Measurements from ENCODE around the gene RPN1. TPM values are rescaled to one million over a fixed set of nuclear protein-coding genes. Genes with fewer than 3 reads are reported as not detected.
"Not testable (repeated sequence)": the region's sequence is repeated elsewhere in the genome, so short reads cannot be mapped to it uniquely, and the experiment has no call there.

Gene RPN1
- polyA plus RNA-seq, 1 donor: 201 TPM

GRCh38 chr3:128592864-128593263, 57.8 kb downstream of the RPN1 start:
- no peak for DNase-seq
- 100% methylated on average over 2 of the region's 4 CpGs for WGBS (ENCODE audit: insufficient coverage, low lambda C conversion rate)

GRCh38 chr3:128591738-128592426, 58.7 kb downstream of the RPN1 start:
- H3K27me3 ChIP-seq (ENCODE audit: control insufficient read depth, insufficient read depth, low read length): peaks cover 3% of the 10 kb centered on the region
- H3K36me3 ChIP-seq (ENCODE audit: control insufficient read depth, insufficient read depth, low read length): no peaks in the 10 kb centered on the region
- no peaks in the 10 kb centered on the region for H3K4me1 ChIP-seq (ENCODE audit: control insufficient read depth, insufficient read depth, low read length)
- H3K4me3 ChIP-seq (ENCODE audit: low read length): no peak overlapping the region
- H3K27ac ChIP-seq (ENCODE audit: low read length): no peak overlapping the region
- no CpG with 5 or more reads among the region's 5 CpGs for WGBS (ENCODE audit: insufficient coverage, low lambda C conversion rate)
- peaks cover 3% of the 10 kb centered on the region for H3K9me3 ChIP-seq (ENCODE audit: control insufficient read depth, low read depth, low read length)
- no peak for DNase-seq

More at GRCh38 chr3:128592864-128593263, 57.8 kb downstream of the RPN1 start:
- Histone ChIP-seq H3K4me1 (ENCODE audit: control insufficient read depth, insufficient read depth, low read length) (no peaks in the 10 kb centered on the region), H3K9me3 (ENCODE audit: control insufficient read depth, low read depth, low read length) (no peaks in the 10 kb centered on the region), H3K27me3 (ENCODE audit: control insufficient read depth, insufficient read depth, low read length) (no peaks in the 10 kb centered on the region), H3K36me3 (ENCODE audit: control insufficient read depth, insufficient read depth, low read length) (no peaks in the 10 kb centered on the region), H3K27ac (ENCODE audit: low read length) (no peak overlapping the region), H3K4me3 (ENCODE audit: low read length) (no peak overlapping the region)

- H3K27ac ChIP-seq (ENCODE audit: low read length): no peak overlapping the region
- H3K9me3 ChIP-seq (ENCODE audit: control insufficient read depth, low read depth, low read length): peaks cover 3% of the 10 kb centered on the region
- H3K4me3 ChIP-seq (ENCODE audit: low read length): no peak overlapping the region
- H3K4me1 ChIP-seq (ENCODE audit: control insufficient read depth, insufficient read depth, low read length): no peaks in the 10 kb centered on the region
- H3K36me3 ChIP-seq (ENCODE audit: control insufficient read depth, insufficient read depth, low read length): no peaks in the 10 kb centered on the region
- WGBS (ENCODE audit: insufficient coverage, low lambda C conversion rate): no CpG with 5 or more reads among the region's 8 CpGs
- peaks cover 3% of the 10 kb centered on the region for H3K27me3 ChIP-seq (ENCODE audit: control insufficient read depth, insufficient read depth, low read length)
- no peak for DNase-seq
These were observed 59.7 kb downstream of the RPN1 start for GRCh38 chr3:128590948-128591347.

GRCh38 chr3:128589985-128590384, 60.6 kb downstream of the RPN1 start:
- H3K27ac ChIP-seq (ENCODE audit: low read length); H3K36me3 ChIP-seq (ENCODE audit: control insufficient read depth, insufficient read depth, low read length); H3K4me1 ChIP-seq (ENCODE audit: control insufficient read depth, insufficient read depth, low read length); DNase-seq; H3K27me3 ChIP-seq (ENCODE audit: control insufficient read depth, insufficient read depth, low read length); H3K4me3 ChIP-seq (ENCODE audit: low read length); H3K9me3 ChIP-seq (ENCODE audit: control insufficient read depth, low read depth, low read length): not testable (repeated sequence)
- 29% methylated on average over 1 of the region's 1 CpG for WGBS (ENCODE audit: insufficient coverage, low lambda C conversion rate)

GRCh38 chr3:128588147-128588546, 62.5 kb downstream of the RPN1 start:
- no peaks in the 10 kb centered on the region for H3K36me3 ChIP-seq (ENCODE audit: control insufficient read depth, insufficient read depth, low read length)
- no peak overlapping the region for H3K27ac ChIP-seq (ENCODE audit: low read length)
- 100% methylated on average over 1 of the region's 10 CpGs for WGBS (ENCODE audit: insufficient coverage, low lambda C conversion rate)
- no peaks in the 10 kb centered on the region for H3K4me1 ChIP-seq (ENCODE audit: control insufficient read depth, insufficient read depth, low read length)
- no peak for DNase-seq
- H3K4me3 ChIP-seq (ENCODE audit: low read length): no peak overlapping the region
- H3K27me3 ChIP-seq (ENCODE audit: control insufficient read depth, insufficient read depth, low read length): peaks cover 19% of the 10 kb centered on the region
- H3K9me3 ChIP-seq (ENCODE audit: control insufficient read depth, low read depth, low read length): peaks cover 3% of the 10 kb centered on the region

- Histone ChIP-seq H3K36me3 (ENCODE audit: control insufficient read depth, insufficient read depth, low read length) (no peaks in the 10 kb centered on the region), H3K4me1 (ENCODE audit: control insufficient read depth, insufficient read depth, low read length) (no peaks in the 10 kb centered on the region), H3K9me3 (ENCODE audit: control insufficient read depth, low read depth, low read length) (peaks cover 3% of the 10 kb centered on the region), H3K27ac (ENCODE audit: low read length) (no peak overlapping the region), H3K27me3 (ENCODE audit: control insufficient read depth, insufficient read depth, low read length) (peaks cover 22% of the 10 kb centered on the region), H3K4me3 (ENCODE audit: low read length) (no peak overlapping the region)
- DNase-seq: no peak
- no CpG with 5 or more reads among the region's 3 CpGs for WGBS (ENCODE audit: insufficient coverage, low lambda C conversion rate)
These were observed 63.2 kb downstream of the RPN1 start for GRCh38 chr3:128587391-128587790.

- H3K9me3 ChIP-seq (ENCODE audit: control insufficient read depth, low read depth, low read length); H3K27ac ChIP-seq (ENCODE audit: low read length); H3K36me3 ChIP-seq (ENCODE audit: control insufficient read depth, insufficient read depth, low read length); H3K4me1 ChIP-seq (ENCODE audit: control insufficient read depth, insufficient read depth, low read length); H3K4me3 ChIP-seq (ENCODE audit: low read length); DNase-seq: not testable (repeated sequence)
- no CpG with 5 or more reads among the region's 8 CpGs for WGBS (ENCODE audit: insufficient coverage, low lambda C conversion rate)
- H3K27me3 ChIP-seq (ENCODE audit: control insufficient read depth, insufficient read depth, low read length): peaks cover 22% of the 10 kb centered on the region
These were observed 63.7 kb downstream of the RPN1 start for GRCh38 chr3:128586932-128587331.

- DNase-seq; H3K9me3 ChIP-seq (ENCODE audit: control insufficient read depth, low read depth, low read length); H3K4me1 ChIP-seq (ENCODE audit: control insufficient read depth, insufficient read depth, low read length); H3K36me3 ChIP-seq (ENCODE audit: control insufficient read depth, insufficient read depth, low read length); H3K27ac ChIP-seq (ENCODE audit: low read length); H3K4me3 ChIP-seq (ENCODE audit: low read length): not testable (repeated sequence)
- peaks cover 22% of the 10 kb centered on the region for H3K27me3 ChIP-seq (ENCODE audit: control insufficient read depth, insufficient read depth, low read length)
- WGBS (ENCODE audit: insufficient coverage, low lambda C conversion rate): no CpG with 5 or more reads among the region's 9 CpGs
These were observed 64.2 kb downstream of the RPN1 start for GRCh38 chr3:128586391-128586790.

- H3K9me3 ChIP-seq (ENCODE audit: control insufficient read depth, low read depth, low read length): peaks cover 3% of the 10 kb centered on the region
- H3K4me1 ChIP-seq (ENCODE audit: control insufficient read depth, insufficient read depth, low read length): no peaks in the 10 kb centered on the region
- no peaks in the 10 kb centered on the region for H3K36me3 ChIP-seq (ENCODE audit: control insufficient read depth, insufficient read depth, low read length)
- H3K27me3 ChIP-seq (ENCODE audit: control insufficient read depth, insufficient read depth, low read length): peaks cover 22% of the 10 kb centered on the region
- no peak overlapping the region for H3K4me3 ChIP-seq (ENCODE audit: low read length)
- DNase-seq: no peak
- 80% methylated on average over 5 of the region's 11 CpGs for WGBS (ENCODE audit: insufficient coverage, low lambda C conversion rate)
- H3K27ac ChIP-seq (ENCODE audit: low read length): no peak overlapping the region
These were observed 64.6 kb downstream of the RPN1 start for GRCh38 chr3:128585974-128586373.

GRCh38 chr3:128585189-128585588, 65.4 kb downstream of the RPN1 start:
- Histone ChIP-seq H3K9me3 (ENCODE audit: control insufficient read depth, low read depth, low read length) (peaks cover 6% of the 10 kb centered on the region), H3K36me3 (ENCODE audit: control insufficient read depth, insufficient read depth, low read length) (no peaks in the 10 kb centered on the region), H3K27me3 (ENCODE audit: control insufficient read depth, insufficient read depth, low read length) (peaks cover 22% of the 10 kb centered on the region), H3K4me1 (ENCODE audit: control insufficient read depth, insufficient read depth, low read length) (no peaks in the 10 kb centered on the region), H3K27ac (ENCODE audit: low read length) (no peak overlapping the region), H3K4me3 (ENCODE audit: low read length) (no peak overlapping the region)
- no peak for DNase-seq
- WGBS (ENCODE audit: insufficient coverage, low lambda C conversion rate): no CpG with 5 or more reads among the region's 7 CpGs

- Histone ChIP-seq H3K27ac (ENCODE audit: low read length) (no peak overlapping the region), H3K36me3 (ENCODE audit: control insufficient read depth, insufficient read depth, low read length) (no peaks in the 10 kb centered on the region), H3K27me3 (ENCODE audit: control insufficient read depth, insufficient read depth, low read length) (peaks cover 22% of the 10 kb centered on the region), H3K4me3 (ENCODE audit: low read length) (no peak overlapping the region), H3K9me3 (ENCODE audit: control insufficient read depth, low read depth, low read length) (peaks cover 10% of the 10 kb centered on the region), H3K4me1 (ENCODE audit: control insufficient read depth, insufficient read depth, low read length) (no peaks in the 10 kb centered on the region)
- DNase-seq: peak; percentile 27 to 35
- no CpG with 5 or more reads among the region's 13 CpGs for WGBS (ENCODE audit: insufficient coverage, low lambda C conversion rate)
These were observed 66.1 kb downstream of the RPN1 start for GRCh38 chr3:128584412-128585020.

Measured in large intestine (tissue), 3 donors.